Lower leg skin (tissue), 4 donors: ENCODE data around the gene SIGMAR1. TPM values are rescaled to one million over a fixed set of nuclear protein-coding genes. Genes with fewer than 3 reads are reported as not detected.
"Not testable (repeated sequence)": the region's sequence is repeated elsewhere in the genome, so short reads cannot be mapped to it uniquely, and the experiment has no call there.

Experiments used
- DNase-seq, 2 donors: peaks; one replicate each; pipeline ENCODE4 v3.0.0-alpha.2; 2019; ENCODE audit warnings: low spot score in 2 of 2
- H3K4me3 ChIP-seq: fragments of 200-600 bp; sonication (generic); 2 replicates; pipeline ENCODE4 v1.5.1; 2017; ENCODE audit warnings: mild to moderate bottlenecking, low read depth; ENCODE audit not compliant: poor library complexity, severe bottlenecking
- POLR2A ChIP-seq, 2 donors: fragments of 450-650 bp; IDR thresholded peaks; one replicate each; pipeline ENCODE4 v1.6.1; 2016 to 2017; ENCODE audit warnings: antibody characterized with exemption in 2 of 2, mild to moderate bottlenecking in 1 of 2, moderate library complexity in 1 of 2
- WGBS, 2 donors: methylation state at CpG; one replicate each; pipeline ENCODE4 v1.1.5; 2018; 5-methylcytosine and 5-hydroxymethylcytosine counted together
- intact Hi-C: fragments of 100-400 bp; cut with DNase I; formaldehyde crosslinking; loops from one replicate; pipeline ENCODE4 v1.15.0; 2023; ENCODE audit warnings: low total_unique reads
- total RNA-seq, 4 donors: library from RNA; depleted of rRNA; stranded (reverse); fragments of >200 nt; gene quantifications; one replicate each; pipeline ENCODE4 v1.1.0, GENCODE V29; 2016
- TF ChIP-seq, protein P1 (sequence below), 3 donors: fragments of 450-650 bp; IDR thresholded peaks; one replicate each; pipeline ENCODE4 v1.5.1; 2016; ENCODE audit warnings: antibody characterized with exemption in 3 of 3, mild to moderate bottlenecking in 3 of 3, moderate library complexity in 2 of 3

The SIGMAR1 gene
- total RNA-seq, 4 donors from 2014 or later: 99.1 to 130 (median 107) TPM

DNA sequence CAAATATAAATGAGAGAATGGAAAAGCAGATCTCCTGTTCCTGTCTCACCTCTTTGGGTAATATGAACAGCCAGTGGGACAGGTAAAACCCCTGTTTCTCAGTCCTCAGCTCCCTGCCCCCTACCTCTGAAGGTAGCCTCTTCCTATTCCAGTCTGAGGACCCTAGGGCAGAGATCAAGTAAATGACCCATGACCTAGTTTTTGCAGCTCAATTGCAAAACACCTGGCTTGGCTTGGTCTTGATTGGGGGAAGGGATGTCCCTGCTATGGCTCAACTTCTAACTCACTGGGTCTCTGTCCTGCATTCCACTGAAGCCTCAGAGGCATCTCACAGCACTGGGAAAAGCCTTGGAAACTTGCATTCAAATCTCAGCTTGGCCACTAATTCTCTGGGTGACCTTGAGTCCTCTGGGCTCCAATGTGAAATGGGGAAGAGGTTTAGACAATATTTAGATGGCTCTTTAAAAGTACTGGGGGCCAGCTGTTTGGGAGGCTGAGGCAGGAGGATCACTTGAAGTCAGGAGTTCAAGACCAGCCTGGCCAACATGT lies 7.3 kb upstream of the SIGMAR1 start:
- DNase-seq: no peak
- no peak overlapping the region for H3K4me3 ChIP-seq
- intact Hi-C loops: no loop called here
- TF ChIP-seq POLR2A (IDR thresholded peaks at IDR 0.05): no peak
- TF ChIP-seq, protein P1, sequence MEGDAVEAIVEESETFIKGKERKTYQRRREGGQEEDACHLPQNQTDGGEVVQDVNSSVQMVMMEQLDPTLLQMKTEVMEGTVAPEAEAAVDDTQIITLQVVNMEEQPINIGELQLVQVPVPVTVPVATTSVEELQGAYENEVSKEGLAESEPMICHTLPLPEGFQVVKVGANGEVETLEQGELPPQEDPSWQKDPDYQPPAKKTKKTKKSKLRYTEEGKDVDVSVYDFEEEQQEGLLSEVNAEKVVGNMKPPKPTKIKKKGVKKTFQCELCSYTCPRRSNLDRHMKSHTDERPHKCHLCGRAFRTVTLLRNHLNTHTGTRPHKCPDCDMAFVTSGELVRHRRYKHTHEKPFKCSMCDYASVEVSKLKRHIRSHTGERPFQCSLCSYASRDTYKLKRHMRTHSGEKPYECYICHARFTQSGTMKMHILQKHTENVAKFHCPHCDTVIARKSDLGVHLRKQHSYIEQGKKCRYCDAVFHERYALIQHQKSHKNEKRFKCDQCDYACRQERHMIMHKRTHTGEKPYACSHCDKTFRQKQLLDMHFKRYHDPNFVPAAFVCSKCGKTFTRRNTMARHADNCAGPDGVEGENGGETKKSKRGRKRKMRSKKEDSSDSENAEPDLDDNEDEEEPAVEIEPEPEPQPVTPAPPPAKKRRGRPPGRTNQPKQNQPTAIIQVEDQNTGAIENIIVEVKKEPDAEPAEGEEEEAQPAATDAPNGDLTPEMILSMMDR (IDR thresholded peaks at IDR 0.05): no peak

DNA sequence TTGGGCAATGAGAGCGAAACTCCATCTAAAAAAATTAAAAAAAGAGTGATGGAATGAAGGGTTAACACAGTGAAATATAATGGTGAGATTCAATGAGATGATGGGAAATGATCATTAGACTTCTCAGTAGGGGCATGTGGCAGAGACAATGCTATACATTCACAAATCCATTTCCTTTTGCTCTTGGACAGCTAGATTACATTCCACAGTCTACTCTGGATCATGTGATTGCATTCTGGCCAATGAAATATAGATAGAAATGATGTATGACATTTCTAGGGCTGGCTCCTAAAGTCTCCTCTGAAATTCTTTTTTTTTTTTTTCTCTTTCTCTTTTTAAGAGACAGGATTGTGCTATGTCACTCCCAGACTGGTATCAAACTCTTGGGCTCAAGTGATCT lies 5.1 kb upstream of the SIGMAR1 start:
- no peak for DNase-seq
- TF ChIP-seq POLR2A (IDR thresholded peaks at IDR 0.05): no peak
- TF ChIP-seq, protein P1 (IDR thresholded peaks at IDR 0.05): no peak
- intact Hi-C loops: no loop called here
- no peak overlapping the region for H3K4me3 ChIP-seq
- 88 to 97% methylated on average over 1 of the region's 1 CpG for WGBS, 2 donors

DNA sequence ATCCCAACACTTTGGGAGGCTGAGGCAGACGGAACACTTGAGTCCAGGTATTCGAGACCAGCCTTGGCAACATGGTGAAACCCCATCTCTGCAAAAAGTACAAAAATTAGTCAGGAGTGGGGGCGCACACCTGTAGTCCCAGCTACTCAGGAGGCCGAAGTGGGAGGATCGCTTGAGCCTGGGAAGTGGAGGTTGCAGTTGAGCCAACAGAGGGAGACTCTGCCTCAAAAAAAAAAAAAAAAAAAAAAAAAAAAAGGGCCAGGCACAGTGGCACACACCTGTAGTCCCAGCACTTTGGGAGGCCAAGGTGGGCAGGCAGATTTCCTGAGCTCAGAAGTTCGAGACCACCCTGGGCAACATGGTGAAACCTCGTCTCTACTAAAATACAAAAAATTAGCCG lies 1.7 kb upstream of the SIGMAR1 start:
- DNase-seq, H3K4me3 ChIP-seq: not testable (repeated sequence)
- 91 to 97% methylated on average over 8 of the region's 8 CpGs for WGBS, 2 donors
- intact Hi-C loops: loop anchor here (10.0 kb wide), 1 partner anchor 65 kb away; no protein-coding TSS in a partner anchor

DNA sequence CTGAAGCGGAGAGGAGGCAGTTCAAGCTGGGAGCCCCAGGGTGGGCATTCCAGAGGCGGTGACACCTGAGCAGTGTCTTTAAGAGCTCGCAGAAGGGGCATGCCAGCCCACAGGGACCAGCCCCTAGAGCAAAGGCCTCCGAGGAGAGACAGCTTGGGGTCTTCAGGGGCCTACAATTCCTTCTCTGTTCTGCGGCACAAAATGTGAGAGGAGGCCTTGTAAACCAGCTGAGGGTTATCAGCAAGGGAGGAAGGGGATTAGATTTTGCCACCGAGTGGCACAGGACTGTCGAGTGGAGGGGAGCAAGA lies 505 bp upstream of the SIGMAR1 start:
- intact Hi-C loops: loop anchor here (10.0 kb wide), 1 partner anchor 67 kb away; no protein-coding TSS in a partner anchor

DNA sequence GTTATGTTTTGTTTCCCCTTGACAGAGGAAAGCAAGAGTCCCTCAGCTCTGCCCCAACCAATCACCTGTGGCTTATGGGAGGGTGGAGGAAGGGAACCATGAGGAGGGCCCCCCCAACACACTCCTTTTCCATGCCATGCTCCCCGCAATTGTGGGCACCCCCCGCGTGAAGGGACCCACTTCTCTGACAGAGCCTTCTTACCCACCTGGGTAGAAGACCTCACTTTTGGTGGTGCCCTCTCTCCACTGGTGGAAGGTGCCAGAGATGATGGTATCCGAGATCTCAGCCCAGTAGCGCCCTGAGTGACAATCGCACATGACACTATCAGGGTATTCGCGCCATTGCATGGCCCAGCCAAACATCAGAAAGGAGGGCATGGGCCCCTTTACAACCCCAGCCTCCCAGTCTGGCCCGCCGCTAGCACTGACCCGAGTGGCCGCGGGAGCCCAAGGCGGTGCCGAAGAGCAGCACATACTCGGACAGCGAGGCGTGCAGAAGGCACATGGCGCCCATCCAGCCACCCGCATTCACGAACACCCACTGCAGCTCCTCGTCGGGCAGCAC lies 714 bp downstream of the SIGMAR1 start:
- DNase-seq: no peak
- TF ChIP-seq, protein P1 (IDR thresholded peaks at IDR 0.05): no peak
- no peak for TF ChIP-seq POLR2A (IDR thresholded peaks at IDR 0.05)
- intact Hi-C loops: loop anchor here (10.0 kb wide), 1 partner anchor 68 kb away; no protein-coding TSS in a partner anchor
- H3K4me3 ChIP-seq: peak overlapping the region; percentile 77
- 1 to 3% methylated on average over 11 to 15 of the region's 23 CpGs for WGBS, 2 donors

More for the DNA sequence above, 505 bp upstream of the SIGMAR1 start:
- no peak for DNase-seq
- TF ChIP-seq, protein P1 (IDR thresholded peaks at IDR 0.05): no peak
- 9 to 23% methylated on average over 5 to 7 of the region's 7 CpGs for WGBS, 2 donors
- H3K4me3 ChIP-seq: peak overlapping the region; percentile 77

DNA sequence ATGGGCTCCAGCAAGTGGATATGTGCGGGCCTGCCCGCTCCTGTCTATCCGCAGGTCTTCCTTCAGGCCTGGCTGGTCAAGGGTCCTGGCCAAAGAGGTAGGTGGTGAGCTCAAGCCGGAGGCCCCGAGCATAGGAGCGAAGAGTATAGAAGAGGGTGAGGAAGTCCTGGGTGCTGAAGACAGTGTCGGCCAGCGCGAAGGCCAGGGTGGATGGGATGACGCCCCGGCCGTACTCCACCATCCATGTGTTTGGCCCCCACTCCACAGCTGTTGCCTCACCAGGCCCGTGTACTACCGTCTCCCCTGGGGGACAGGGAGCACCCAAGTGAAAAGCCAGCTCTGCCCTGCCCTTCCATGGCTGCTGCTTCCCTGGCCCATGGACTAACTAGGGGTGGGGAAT lies 2.0 kb downstream of the SIGMAR1 start:
- intact Hi-C loops: loop anchor here (10.0 kb wide), 1 partner anchor 69 kb away; no protein-coding TSS in a partner anchor
- TF ChIP-seq POLR2A (IDR thresholded peaks at IDR 0.05): no peak
- TF ChIP-seq, protein P1 (IDR thresholded peaks at IDR 0.05): no peak
- no peak overlapping the region for H3K4me3 ChIP-seq
- WGBS, 2 donors: 88 to 89% methylated on average over 14 of the region's 14 CpGs
- no peak for DNase-seq
